Sigmoid colon (tissue), 7 donors: ENCODE data around the gene ICAM3. TPM values are rescaled to one million over a fixed set of nuclear protein-coding genes. Genes with fewer than 3 reads are reported as not detected.

Experiments
- DNase-seq: peaks from one replicate; pipeline ENCODE4 v3.0.0-alpha.2; 2019
- H3K27ac ChIP-seq, 4 donors: fragments of 200-600 bp; sonication (generic); one replicate each; pipeline ENCODE4 v1.5.1; 2016 to 2019; ENCODE audit warnings: mild to moderate bottlenecking in 1 of 4
- H3K27me3 ChIP-seq, 3 donors: fragments of 200-600 bp; sonication (generic); one replicate each; pipeline ENCODE4 v1.5.1; 2019; ENCODE audit warnings: mild to moderate bottlenecking in 1 of 3
- H3K36me3 ChIP-seq, 4 donors: fragments of 200-600 bp; sonication (generic); one replicate each; pipeline ENCODE4 v1.5.1; 2016 to 2019
- H3K4me1 ChIP-seq, 4 donors: fragments of 200-600 bp; sonication (generic); one replicate each; pipeline ENCODE4 v1.5.1; 2017 to 2019
- H3K4me3 ChIP-seq, 4 donors: fragments of 200-600 bp; sonication (generic); one replicate each; pipeline ENCODE4 v1.5.1; 2017 to 2019; ENCODE audit warnings: mild to moderate bottlenecking in 2 of 4, moderate library complexity in 1 of 4
- H3K9me3 ChIP-seq, 4 donors: fragments of 200-600 bp in 3 of 4; sonication (generic) in 3 of 4; one replicate each; pipeline versions ENCODE4 v1.5.1 to v1.6.1; 2013 to 2019
- CTCF ChIP-seq, 4 experiments: fragments of 450-650 bp in 3 of 4; fragments of 200-600 bp in 1 of 4; IDR thresholded peaks; one replicate each; pipeline ENCODE4 v1.5.1; 2016 to 2019; ENCODE audit warnings: antibody characterized with exemption in 4 of 4, mild to moderate bottlenecking in 3 of 4, moderate library complexity in 2 of 4
- EP300 ChIP-seq, 4 donors: sonication (generic); formaldehyde crosslinking; IDR thresholded peaks; one replicate each; pipeline ENCODE4 v1.6.1; 2017; ENCODE audit warnings: antibody characterized with exemption in 4 of 4
- POLR2A ChIP-seq, 2 donors: fragments of 450-650 bp; IDR thresholded peaks; one replicate each; pipeline ENCODE4 v1.6.1; 2016; ENCODE audit warnings: antibody characterized with exemption in 2 of 2, mild to moderate bottlenecking in 2 of 2, moderate library complexity in 2 of 2
- POLR2AphosphoS5 ChIP-seq, 4 donors: sonication (generic); formaldehyde crosslinking; IDR thresholded peaks; one replicate each; pipeline ENCODE4 v1.6.1; 2017; ENCODE audit warnings: antibody characterized with exemption in 4 of 4
- WGBS, 2 donors: extraction: QIAGEN DNeasy Blood & Tissue Kit; methylation state at CpG; one replicate each; pipeline ENCODE4 v1.1.7; 2013; 5-methylcytosine and 5-hydroxymethylcytosine counted together
- intact Hi-C: fragments of 100-400 bp; cut with DNase I; formaldehyde crosslinking; loops from one replicate; pipeline ENCODE4 v1.15.1; 2023
- polyA plus RNA-seq, 3 donors: library from polyadenylated mRNA; stranded (reverse); fragments of 200-250 nt; gene quantifications; one replicate each; pipeline ENCODE4 v1.2.3, GENCODE V29; 2013
- total RNA-seq, 4 donors: library from RNA; depleted of rRNA; stranded (reverse); fragments of >200 nt; gene quantifications; one replicate each; pipeline ENCODE4 v1.1.0, GENCODE V29; 2016
- donor health status: healthy with polysubstance abuse.
- donor health status: Bipolar disorder and iron deficiency.
- donor health status: healthy.

ICAM3 gene
- total and polyA plus RNA-seq, 7 donors, result 1.9 to 45.2 (median 4.2) TPM

GRCh38 chr19:10294368-10294697 lies 45.1 kb downstream of the ICAM3 start:
- intact Hi-C loops, result no loop called here
- WGBS, 2 donors, result 8 to 13% methylated on average over 25 of the region's 25 CpGs
- TF ChIP-seq POLR2A (IDR thresholded peaks at IDR 0.05) (no peak), CTCF (IDR thresholded peaks at IDR 0.05) (no peak), EP300 (IDR thresholded peaks at IDR 0.05) (no peak), POLR2AphosphoS5 (IDR thresholded peaks at IDR 0.05) (no peak)
- H3K36me3 ChIP-seq, result no peaks in the 10 kb centered on the region
- peaks cover 70 to 96% (median 77%) of the 10 kb centered on the region in 3 donors for H3K27me3 ChIP-seq
- H3K4me3 ChIP-seq, result no peak overlapping the region
- no peaks in the 10 kb centered on the region for H3K9me3 ChIP-seq
- DNase-seq, result no peak
- H3K4me1 ChIP-seq, result peaks cover 0 to 57% (median 51%) of the 10 kb centered on the region in 4 donors
- H3K27ac ChIP-seq, result no peak overlapping the region

- H3K4me1 ChIP-seq, result peaks cover 0 to 63% (median 56%) of the 10 kb centered on the region in 4 donors
- intact Hi-C loops, result no loop called here
- 16 to 27% methylated on average over 49 of the region's 49 CpGs for WGBS, 2 donors
- no peak for TF ChIP-seq EP300 (IDR thresholded peaks at IDR 0.05)
- TF ChIP-seq POLR2A (IDR thresholded peaks at IDR 0.05), result no peak
- TF ChIP-seq CTCF (IDR thresholded peaks at IDR 0.05), result no peak
- no peak for TF ChIP-seq POLR2AphosphoS5 (IDR thresholded peaks at IDR 0.05)
- H3K27ac ChIP-seq, result no peak overlapping the region
- H3K9me3 ChIP-seq, result no peaks in the 10 kb centered on the region
- no peak for DNase-seq
- H3K27me3 ChIP-seq, result peaks cover 72 to 98% (median 82%) of the 10 kb centered on the region in 3 donors
- no peak overlapping the region for H3K4me3 ChIP-seq
- H3K36me3 ChIP-seq, result no peaks in the 10 kb centered on the region
Measured at GRCh38 chr19:10293637-10294367, 45.6 kb downstream of the ICAM3 start.

- 10 to 17% methylated on average over 56 of the region's 56 CpGs for WGBS, 2 donors
- TF ChIP-seq CTCF (IDR thresholded peaks at IDR 0.05), result no peak
- no peak for TF ChIP-seq POLR2A (IDR thresholded peaks at IDR 0.05)
- TF ChIP-seq POLR2AphosphoS5 (IDR thresholded peaks at IDR 0.05), result no peak
- TF ChIP-seq EP300 (IDR thresholded peaks at IDR 0.05), result no peak
- Histone ChIP-seq H3K9me3 (no peaks in the 10 kb centered on the region), H3K27ac (no peak overlapping the region), H3K27me3 (peaks cover 78 to 100% (median 90%) of the 10 kb centered on the region in 3 donors), H3K36me3 (no peaks in the 10 kb centered on the region), H3K4me3 (peak overlapping the region in 2 of 4 donors; percentile 36 to 37), H3K4me1 (peaks cover 0 to 70% (median 60%) of the 10 kb centered on the region in 4 donors)
- intact Hi-C loops, result no loop called here
- no peak for DNase-seq
Measured at GRCh38 chr19:10292789-10293636, 46.4 kb downstream of the ICAM3 start.

GRCh38 chr19:10292206-10292788 lies 47.1 kb downstream of the ICAM3 start:
- Histone ChIP-seq H3K4me1 (peaks cover 0 to 73% (median 62%) of the 10 kb centered on the region in 4 donors), H3K4me3 (peak overlapping the region in 2 of 4 donors; percentile 36 to 37), H3K27ac (no peak overlapping the region), H3K9me3 (no peaks in the 10 kb centered on the region), H3K27me3 (peaks cover 84 to 100% (median 98%) of the 10 kb centered on the region in 3 donors), H3K36me3 (no peaks in the 10 kb centered on the region)
- intact Hi-C loops, result no loop called here
- 1 to 2% methylated on average over 45 of the region's 45 CpGs for WGBS, 2 donors
- TF ChIP-seq CTCF (IDR thresholded peaks at IDR 0.05) (no peak), POLR2AphosphoS5 (IDR thresholded peaks at IDR 0.05) (peak in 1 of 4 donors; percentile 4)
- peak; percentile 80 for DNase-seq
